Spleen (tissue), 7 donors: ENCODE results near the gene PRDM16.

Experiments used
- CTCF ChIP-seq, 11 experiments: fragments of 200-600 bp in 7 of 11; fragments of 450-650 bp in 4 of 11; sonication (generic) in 4 of 11; IDR thresholded peaks in 8 of 11; conservative IDR thresholded peaks in 3 of 11; 1 replicate in 7 of 11; 2 replicates in 4 of 11; pipeline versions ENCODE4 v1.4.0 to v1.8.0; 2016 to 2021; ENCODE audit warnings: antibody characterized with exemption in 11 of 11, inconsistent platforms in 4 of 11, mild to moderate bottlenecking in 1 of 11
- POLR2A ChIP-seq, 3 donors: fragments of 450-650 bp; IDR thresholded peaks; one replicate each; pipeline ENCODE4 v1.5.1; 2017; ENCODE audit warnings: antibody characterized with exemption in 3 of 3, mild to moderate bottlenecking in 1 of 3
- POLR2AphosphoS5 ChIP-seq, 3 donors: sonication (generic); formaldehyde crosslinking; IDR thresholded peaks; one replicate each; pipeline ENCODE4 v1.5.1; 2017; ENCODE audit warnings: antibody characterized with exemption in 3 of 3
- donor health status: DM: no; HTN: no; CAD: no; lungs with moderate emphysema.
- donor health status: DM: no; HTN: no; CAD: no.
- donor health status: DM: no; HTN: no; CAD: no.

- TF ChIP-seq CTCF (IDR thresholded peaks at IDR 0.05 in 8 of 11, conservative IDR thresholded peaks at IDR 0.05 in 3 of 11) (no peak), POLR2AphosphoS5 (IDR thresholded peaks at IDR 0.05) (no peak), POLR2A (IDR thresholded peaks at IDR 0.05) (no peak)
Observed at GRCh38 chr1:3287656-3288160, 218.7 kb downstream of the PRDM16 start.
